Left ventricle myocardium inferior (tissue), 1 donor: Measurements from ENCODE around the gene PXDC1. TPM values are rescaled to one million over a fixed set of nuclear protein-coding genes. Genes with fewer than 3 reads are reported as not detected.

Experiments used
- DNase-seq: peaks from one replicate; pipeline ENCODE4 v3.0.0-alpha.2; 2020
- H3K27ac ChIP-seq: fragments of 200-600 bp; replicated peaks from 2 replicates; pipeline ENCODE4 v1.8.0; 2021
- H3K27me3 ChIP-seq: fragments of 200-600 bp; 2 replicates; pipeline ENCODE4 v1.8.0; 2021; ENCODE audit warnings: low read depth
- H3K36me3 ChIP-seq: fragments of 200-600 bp; 2 replicates; pipeline ENCODE4 v1.8.0; 2021
- H3K4me1 ChIP-seq: fragments of 200-600 bp; 2 replicates; pipeline ENCODE4 v1.8.0; 2021
- H3K4me3 ChIP-seq: fragments of 200-600 bp; 2 replicates; pipeline ENCODE4 v1.8.0; 2021; ENCODE audit warnings: mild to moderate bottlenecking, moderate library complexity
- H3K9me3 ChIP-seq: fragments of 200-600 bp; replicated peaks from 2 replicates; pipeline ENCODE4 v1.8.0; 2021
- intact Hi-C: fragments of 100-400 bp; cut with micrococcal nuclease; formaldehyde crosslinking; loops from one replicate; pipeline ENCODE4 v1.11.0; 2022
- total RNA-seq: library from RNA; stranded (reverse); fragmentation: NEBNext Ultra II Directional; extraction: Animal tissue kit (Norgen Biotek cat#: 25700); gene quantifications from one replicate; pipeline ENCODE4 v1.2.1, GENCODE V29; 2021
- TF ChIP-seq, protein P1 (sequence below): fragments of 200-600 bp; IDR thresholded peaks from 2 replicates; pipeline ENCODE4 v1.8.0; 2021; ENCODE audit warnings: antibody characterized with exemption, mild to moderate bottlenecking, borderline replicate concordance
- donor health status: DM: no; HTN: yes; CAD: no; lungs with severe emphysema.

PXDC1 gene
- total RNA-seq, 1 donor from 2014 or later: 25.2 TPM

DNA sequence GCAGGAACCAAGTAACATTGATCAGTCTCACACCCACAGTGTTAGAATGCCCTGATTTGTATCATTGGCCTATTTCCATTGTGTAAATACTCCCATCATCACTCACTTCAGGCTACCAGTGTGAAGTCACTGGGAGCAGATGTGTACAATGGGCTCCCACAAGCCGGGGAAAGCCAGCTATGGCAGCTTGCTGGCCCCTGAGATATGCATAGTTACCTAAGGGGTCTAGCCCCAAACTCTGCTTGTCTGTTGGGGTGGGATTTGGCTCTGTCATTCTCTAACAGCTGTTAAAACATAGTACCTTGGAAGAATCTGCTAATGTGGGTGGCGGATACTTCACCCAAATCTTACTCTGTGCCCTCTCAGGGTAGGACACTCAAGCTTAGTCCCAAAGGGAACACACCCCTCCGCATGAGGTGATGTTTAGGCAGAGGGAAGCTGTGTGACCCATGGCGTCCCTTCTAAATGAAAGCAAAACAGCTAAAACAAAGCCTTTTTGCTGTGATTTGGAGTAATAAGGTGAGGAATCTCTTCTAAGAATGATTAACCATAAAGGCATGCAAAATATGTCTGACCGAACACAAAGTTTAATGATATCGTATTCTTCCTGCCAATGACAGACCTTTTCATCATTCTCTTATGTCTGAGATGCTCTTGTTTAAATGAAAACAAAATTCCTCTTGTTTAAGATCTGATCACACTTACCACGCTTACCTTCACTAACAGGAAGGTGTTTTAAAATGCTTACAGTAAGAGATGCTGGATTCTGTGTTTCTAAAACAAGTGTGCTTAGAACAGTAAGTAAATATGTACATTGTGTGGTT, 45.9 kb upstream of the PXDC1 start:
- Histone ChIP-seq H3K36me3 (no peaks in the 10 kb centered on the region), H3K9me3 (no peaks in the 10 kb centered on the region), H3K27me3 (no peaks in the 10 kb centered on the region), H3K4me3 (no peak overlapping the region), H3K4me1 (peaks cover 51% of the 10 kb centered on the region), H3K27ac (peak overlapping the region; percentile 73)
- TF ChIP-seq, protein P1, sequence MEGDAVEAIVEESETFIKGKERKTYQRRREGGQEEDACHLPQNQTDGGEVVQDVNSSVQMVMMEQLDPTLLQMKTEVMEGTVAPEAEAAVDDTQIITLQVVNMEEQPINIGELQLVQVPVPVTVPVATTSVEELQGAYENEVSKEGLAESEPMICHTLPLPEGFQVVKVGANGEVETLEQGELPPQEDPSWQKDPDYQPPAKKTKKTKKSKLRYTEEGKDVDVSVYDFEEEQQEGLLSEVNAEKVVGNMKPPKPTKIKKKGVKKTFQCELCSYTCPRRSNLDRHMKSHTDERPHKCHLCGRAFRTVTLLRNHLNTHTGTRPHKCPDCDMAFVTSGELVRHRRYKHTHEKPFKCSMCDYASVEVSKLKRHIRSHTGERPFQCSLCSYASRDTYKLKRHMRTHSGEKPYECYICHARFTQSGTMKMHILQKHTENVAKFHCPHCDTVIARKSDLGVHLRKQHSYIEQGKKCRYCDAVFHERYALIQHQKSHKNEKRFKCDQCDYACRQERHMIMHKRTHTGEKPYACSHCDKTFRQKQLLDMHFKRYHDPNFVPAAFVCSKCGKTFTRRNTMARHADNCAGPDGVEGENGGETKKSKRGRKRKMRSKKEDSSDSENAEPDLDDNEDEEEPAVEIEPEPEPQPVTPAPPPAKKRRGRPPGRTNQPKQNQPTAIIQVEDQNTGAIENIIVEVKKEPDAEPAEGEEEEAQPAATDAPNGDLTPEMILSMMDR: no peak
- intact Hi-C loops: no loop called here
- no peak for DNase-seq

DNA sequence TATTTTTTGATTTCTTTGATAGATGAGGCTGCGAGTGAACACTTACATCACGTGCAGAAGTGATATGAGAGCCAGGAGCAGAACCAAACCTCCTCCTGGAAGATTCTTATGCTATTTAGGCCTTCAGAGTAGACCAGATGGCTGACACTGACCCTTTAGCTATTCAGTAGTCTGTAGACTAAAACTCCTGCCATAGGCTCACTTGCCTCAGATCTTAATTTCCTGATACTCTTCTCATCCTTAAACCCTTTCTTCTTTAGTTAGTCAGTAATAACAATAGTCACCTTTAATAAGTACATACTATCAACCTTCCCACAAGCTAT, 45.2 kb upstream of the PXDC1 start:
- H3K36me3 ChIP-seq: no peaks in the 10 kb centered on the region
- no peaks in the 10 kb centered on the region for H3K27me3 ChIP-seq
- no peak for DNase-seq
- intact Hi-C loops: no loop called here
- H3K9me3 ChIP-seq: no peaks in the 10 kb centered on the region
- TF ChIP-seq, protein P1: no peak
- peaks cover 51% of the 10 kb centered on the region for H3K4me1 ChIP-seq
- peak overlapping the region; percentile 73 for H3K27ac ChIP-seq
- no peak overlapping the region for H3K4me3 ChIP-seq

DNA sequence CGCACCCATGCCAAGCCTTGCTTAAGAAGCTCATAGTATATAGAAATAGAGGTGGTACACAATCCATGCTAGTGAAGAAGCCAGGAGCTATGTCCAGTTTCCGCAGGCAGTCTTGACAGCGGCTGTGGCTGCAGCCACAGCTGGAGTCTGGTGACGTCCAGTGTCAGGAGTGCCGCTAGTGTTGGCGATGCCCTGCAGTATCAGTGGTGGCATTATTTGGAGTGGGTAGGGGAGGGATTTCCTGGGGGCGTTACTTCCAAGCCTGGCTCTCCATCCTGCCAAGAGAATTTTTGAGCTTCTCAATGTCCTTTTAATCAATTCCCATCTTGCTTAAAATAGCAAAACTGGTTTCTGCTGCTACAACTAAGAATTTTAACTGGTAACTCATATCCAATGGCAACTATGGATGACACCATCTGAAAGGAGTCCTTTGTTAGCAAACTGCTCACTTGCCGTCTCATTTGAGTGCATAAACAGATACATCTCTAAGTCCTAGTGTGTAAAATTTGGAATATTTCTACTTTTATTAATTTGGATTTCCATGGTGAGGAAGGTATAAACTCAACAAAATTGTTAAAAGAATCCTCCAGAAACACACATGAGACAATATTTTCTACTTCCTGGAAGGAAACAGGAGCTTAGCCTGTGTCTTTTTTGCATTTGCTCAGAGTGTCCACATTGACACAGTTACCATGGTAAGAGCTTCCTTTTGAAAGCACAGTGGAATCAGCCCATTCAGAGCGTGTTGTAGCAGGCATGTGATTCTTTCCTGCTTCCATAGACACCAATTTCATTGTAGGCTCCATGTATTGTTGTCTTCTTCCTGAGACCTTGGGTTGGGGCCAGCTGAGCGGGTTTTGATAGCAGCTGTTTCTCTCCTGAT, 44.6 kb upstream of the PXDC1 start:
- intact Hi-C loops: no loop called here
- no peaks in the 10 kb centered on the region for H3K27me3 ChIP-seq
- peaks cover 51% of the 10 kb centered on the region for H3K4me1 ChIP-seq
- DNase-seq: peak; percentile 46
- H3K4me3 ChIP-seq: no peak overlapping the region
- TF ChIP-seq, protein P1: no peak
- no peaks in the 10 kb centered on the region for H3K9me3 ChIP-seq
- H3K36me3 ChIP-seq: no peaks in the 10 kb centered on the region
- H3K27ac ChIP-seq: peak overlapping the region; percentile 73

DNA sequence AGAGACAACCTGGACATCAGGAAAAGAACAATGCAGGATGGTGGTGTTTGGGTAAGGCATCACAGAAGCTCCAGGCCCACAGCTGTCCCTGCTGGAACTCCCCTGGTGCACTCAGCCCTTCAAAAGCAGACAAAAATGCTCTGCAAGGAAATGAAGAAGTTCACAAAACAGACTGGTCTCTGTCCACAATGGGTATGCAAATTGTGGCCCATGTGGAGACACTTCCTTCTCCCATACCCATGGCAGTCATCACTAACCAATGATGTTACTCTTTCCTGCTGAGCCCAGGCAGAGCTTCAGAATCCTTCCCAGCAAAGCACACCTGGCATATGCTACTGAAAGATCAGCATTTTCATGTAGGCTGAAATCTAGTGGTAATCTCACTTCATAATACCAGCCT, 42.6 kb upstream of the PXDC1 start:
- H3K9me3 ChIP-seq: no peaks in the 10 kb centered on the region
- H3K27ac ChIP-seq: no peak overlapping the region
- H3K4me3 ChIP-seq: no peak overlapping the region
- no peaks in the 10 kb centered on the region for H3K36me3 ChIP-seq
- H3K27me3 ChIP-seq: no peaks in the 10 kb centered on the region
- intact Hi-C loops: no loop called here
- TF ChIP-seq, protein P1: no peak
- peaks cover 36% of the 10 kb centered on the region for H3K4me1 ChIP-seq
- no peak for DNase-seq

DNA sequence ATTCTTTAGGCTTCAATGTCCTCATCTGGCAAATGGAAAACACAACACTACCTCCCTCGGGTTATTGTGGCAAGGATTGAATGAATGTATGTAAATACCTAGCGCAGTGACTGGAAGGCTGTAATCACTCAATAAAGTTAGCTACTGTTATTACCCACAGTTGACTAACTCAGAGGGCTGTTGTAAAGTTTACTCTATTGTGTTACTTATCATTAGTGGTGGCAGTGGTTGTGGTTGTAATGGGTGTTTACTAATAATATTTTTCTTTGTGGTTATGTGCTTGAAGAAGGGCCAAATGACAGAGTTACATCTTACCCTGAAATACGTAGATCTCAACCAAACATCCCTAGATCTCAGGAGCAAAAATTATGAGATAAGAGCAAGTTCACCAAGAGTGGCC, 42.0 kb upstream of the PXDC1 start:
- H3K27ac ChIP-seq: no peak overlapping the region
- no peaks in the 10 kb centered on the region for H3K36me3 ChIP-seq
- intact Hi-C loops: no loop called here
- peaks cover 31% of the 10 kb centered on the region for H3K4me1 ChIP-seq
- H3K9me3 ChIP-seq: no peaks in the 10 kb centered on the region
- H3K27me3 ChIP-seq: no peaks in the 10 kb centered on the region
- TF ChIP-seq, protein P1: no peak
- no peak overlapping the region for H3K4me3 ChIP-seq
- no peak for DNase-seq
